Peyer's patch (tissue), 4 donors: ENCODE measurements around the gene GRM1.

Experiments used
- POLR2A ChIP-seq, 2 donors: fragments of 450-650 bp; IDR thresholded peaks; one replicate each; pipeline ENCODE4 v1.5.1; 2017; ENCODE audit warnings: antibody characterized with exemption in 2 of 2, mild to moderate bottlenecking in 2 of 2, moderate library complexity in 2 of 2
- TF ChIP-seq, protein P1 (sequence below), 6 experiments: fragments of 450-650 bp in 4 of 6; fragments of 200-600 bp in 2 of 6; sonication (generic) in 1 of 6; IDR thresholded peaks; one replicate each; pipeline ENCODE4 v1.5.1; 2017 to 2019; ENCODE audit warnings: antibody characterized with exemption in 6 of 6, mild to moderate bottlenecking in 3 of 6, moderate library complexity in 1 of 6

- TF ChIP-seq, protein P1, sequence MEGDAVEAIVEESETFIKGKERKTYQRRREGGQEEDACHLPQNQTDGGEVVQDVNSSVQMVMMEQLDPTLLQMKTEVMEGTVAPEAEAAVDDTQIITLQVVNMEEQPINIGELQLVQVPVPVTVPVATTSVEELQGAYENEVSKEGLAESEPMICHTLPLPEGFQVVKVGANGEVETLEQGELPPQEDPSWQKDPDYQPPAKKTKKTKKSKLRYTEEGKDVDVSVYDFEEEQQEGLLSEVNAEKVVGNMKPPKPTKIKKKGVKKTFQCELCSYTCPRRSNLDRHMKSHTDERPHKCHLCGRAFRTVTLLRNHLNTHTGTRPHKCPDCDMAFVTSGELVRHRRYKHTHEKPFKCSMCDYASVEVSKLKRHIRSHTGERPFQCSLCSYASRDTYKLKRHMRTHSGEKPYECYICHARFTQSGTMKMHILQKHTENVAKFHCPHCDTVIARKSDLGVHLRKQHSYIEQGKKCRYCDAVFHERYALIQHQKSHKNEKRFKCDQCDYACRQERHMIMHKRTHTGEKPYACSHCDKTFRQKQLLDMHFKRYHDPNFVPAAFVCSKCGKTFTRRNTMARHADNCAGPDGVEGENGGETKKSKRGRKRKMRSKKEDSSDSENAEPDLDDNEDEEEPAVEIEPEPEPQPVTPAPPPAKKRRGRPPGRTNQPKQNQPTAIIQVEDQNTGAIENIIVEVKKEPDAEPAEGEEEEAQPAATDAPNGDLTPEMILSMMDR (IDR thresholded peaks at IDR 0.05) = no peak
- no peak for TF ChIP-seq POLR2A (IDR thresholded peaks at IDR 0.05)
Observed at GRCh38 chr6:146146836-146147235, 118.0 kb downstream of the GRM1 start.
